ENCODE measurements around the gene DNAI4. TPM values are rescaled to one million over a fixed set of nuclear protein-coding genes. Genes with fewer than 3 reads are reported as not detected.

The DNAI4 gene
- total and polyA plus RNA-seq, 2 donors (not counting 3 experiments of a cell fraction or from before 2014, with no cell fraction given), result 0.51 to 3.3 TPM

DNA sequence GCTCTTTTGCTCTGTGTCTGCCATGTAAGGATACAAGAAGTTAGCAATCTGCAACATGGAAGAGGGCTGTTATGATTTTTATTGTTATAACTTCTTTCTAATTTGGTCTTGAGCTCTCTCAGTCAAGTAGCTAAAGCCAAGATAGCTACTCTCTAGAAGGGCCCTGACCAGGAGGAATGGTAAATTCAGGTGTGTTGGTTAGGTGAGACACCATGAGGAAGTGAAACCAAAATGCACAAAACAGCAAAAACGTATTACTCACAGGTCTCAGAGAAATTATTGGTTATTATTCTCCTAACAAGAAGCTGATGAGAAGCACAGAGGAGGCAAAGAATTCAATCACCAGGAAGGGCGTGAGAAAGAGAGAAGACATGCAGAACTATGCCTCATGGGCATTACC is 71.8 kb downstream of the DNAI4 start:
- H2AFZ ChIP-seq (ENCODE audit: low read depth, low read length), result no peak overlapping the region
- dilution Hi-C loops (cut with MboI; ENCODE audit: extremely low pct_ligation_motif_present, low sequenced_read_pairs), result no loop called here

GRCh38 chr1:66850989-66851388 is 73.7 kb downstream of the DNAI4 start:
- H3K79me2 ChIP-seq (ENCODE audit: control insufficient read depth, insufficient read depth, low read length), result no peaks in the 10 kb centered on the region
- no peak overlapping the region for H3K9ac ChIP-seq (replicated peaks; ENCODE audit: extremely low read depth, insufficient read depth, low read length)
- no peak for TF ChIP-seq EZH2 (IDR thresholded peaks at IDR 0.05; ENCODE audit: borderline replicate concordance, low read depth, low read length, severe bottlenecking)
- H3K9me3 ChIP-seq (replicated peaks; ENCODE audit: control insufficient read depth, insufficient read depth, low read length), result no peaks in the 10 kb centered on the region
- H3K9me1 ChIP-seq (replicated peaks; ENCODE audit: control insufficient read depth, extremely low read depth, insufficient read depth, low read length), result no peaks in the 10 kb centered on the region
- DNase-seq (ENCODE audit: low read depth, low spot score), result no peak
- intact Hi-C loops (cut with micrococcal nuclease), result no loop called here
- BruUV-seq (replicated peaks), result no TSS peak
- no peak for FAIRE-seq
- no peak overlapping the region for H3K4me3 ChIP-seq (replicated peaks in 1 of 3; ENCODE audit: insufficient read depth in 1 of 3, low read depth in 1 of 3, low read length in 3 of 3)
- no peaks in the 10 kb centered on the region for H3K27me3 ChIP-seq (ENCODE audit: control insufficient read depth in 2 of 2, insufficient read depth in 2 of 2, low read length in 2 of 2)
- no peaks in the 10 kb centered on the region for H3K4me1 ChIP-seq (ENCODE audit: control insufficient read depth, extremely low read depth, insufficient read depth, low read length)
- H2AFZ ChIP-seq (ENCODE audit: low read depth, low read length), result no peak overlapping the region
- ChIA-PET POLR2A (no interaction called here), CTCF (interaction anchor here (0.6 kb wide), 1 partner anchor 798 kb away, joined by 3 read pairs; no protein-coding TSS in a partner anchor)
- no peaks in the 10 kb centered on the region for H3K36me3 ChIP-seq (ENCODE audit: control insufficient read depth in 2 of 2, extremely low read depth in 1 of 2, insufficient read depth in 2 of 2, low read length in 2 of 2)
- no peak overlapping the region for H3K27ac ChIP-seq (ENCODE audit: insufficient read depth, low read depth, low read length)
- H4K20me1 ChIP-seq (replicated peaks; ENCODE audit: control insufficient read depth, extremely low read depth, insufficient read depth, low read length), result no peaks in the 10 kb centered on the region
- H3K4me2 ChIP-seq (ENCODE audit: insufficient read depth, low read length), result no peak overlapping the region
- dilution Hi-C loops (cut with MboI; ENCODE audit: extremely low pct_ligation_motif_present, low sequenced_read_pairs), result no loop called here

More for the DNA sequence above, 71.8 kb downstream of the DNAI4 start:
- Histone ChIP-seq H3K9ac (replicated peaks; ENCODE audit: extremely low read depth, insufficient read depth, low read length) (no peak overlapping the region), H3K4me2 (ENCODE audit: insufficient read depth, low read length) (no peak overlapping the region), H3K27me3 (ENCODE audit: control insufficient read depth in 2 of 2, insufficient read depth in 2 of 2, low read length in 2 of 2) (no peaks in the 10 kb centered on the region), H3K27ac (ENCODE audit: insufficient read depth, low read depth, low read length) (no peak overlapping the region), H3K9me1 (replicated peaks; ENCODE audit: control insufficient read depth, extremely low read depth, insufficient read depth, low read length) (no peaks in the 10 kb centered on the region), H3K36me3 (ENCODE audit: control insufficient read depth in 2 of 2, extremely low read depth in 1 of 2, insufficient read depth in 2 of 2, low read length in 2 of 2) (no peaks in the 10 kb centered on the region), H3K79me2 (ENCODE audit: control insufficient read depth, insufficient read depth, low read length) (no peaks in the 10 kb centered on the region), H3K9me3 (replicated peaks; ENCODE audit: control insufficient read depth, insufficient read depth, low read length) (no peaks in the 10 kb centered on the region), H4K20me1 (replicated peaks; ENCODE audit: control insufficient read depth, extremely low read depth, insufficient read depth, low read length) (no peaks in the 10 kb centered on the region), H3K4me1 (ENCODE audit: control insufficient read depth, extremely low read depth, insufficient read depth, low read length) (no peaks in the 10 kb centered on the region), H3K4me3 (replicated peaks in 1 of 3; ENCODE audit: insufficient read depth in 1 of 3, low read depth in 1 of 3, low read length in 3 of 3) (no peak overlapping the region)
- intact Hi-C loops (cut with micrococcal nuclease), result no loop called here
- BruUV-seq (replicated peaks), result no TSS peak
- no peak for FAIRE-seq
- no peak for DNase-seq (ENCODE audit: low read depth, low spot score)
- ChIA-PET CTCF (interaction anchor here (1.1 to 1.4 kb wide), 2 partner anchors 10 to 15 kb away, joined by 3 to 4 read pairs; no protein-coding TSS in a partner anchor), POLR2A (no interaction called here)
- TF ChIP-seq FOS (IDR thresholded peaks at IDR 0.05; ENCODE audit: borderline replicate concordance, insufficient read depth, low read length) (no peak), POLR2A (IDR thresholded peaks at IDR 0.05; ENCODE audit: low read depth, low read length) (no peak)
- TF ChIP-seq, protein P1, sequence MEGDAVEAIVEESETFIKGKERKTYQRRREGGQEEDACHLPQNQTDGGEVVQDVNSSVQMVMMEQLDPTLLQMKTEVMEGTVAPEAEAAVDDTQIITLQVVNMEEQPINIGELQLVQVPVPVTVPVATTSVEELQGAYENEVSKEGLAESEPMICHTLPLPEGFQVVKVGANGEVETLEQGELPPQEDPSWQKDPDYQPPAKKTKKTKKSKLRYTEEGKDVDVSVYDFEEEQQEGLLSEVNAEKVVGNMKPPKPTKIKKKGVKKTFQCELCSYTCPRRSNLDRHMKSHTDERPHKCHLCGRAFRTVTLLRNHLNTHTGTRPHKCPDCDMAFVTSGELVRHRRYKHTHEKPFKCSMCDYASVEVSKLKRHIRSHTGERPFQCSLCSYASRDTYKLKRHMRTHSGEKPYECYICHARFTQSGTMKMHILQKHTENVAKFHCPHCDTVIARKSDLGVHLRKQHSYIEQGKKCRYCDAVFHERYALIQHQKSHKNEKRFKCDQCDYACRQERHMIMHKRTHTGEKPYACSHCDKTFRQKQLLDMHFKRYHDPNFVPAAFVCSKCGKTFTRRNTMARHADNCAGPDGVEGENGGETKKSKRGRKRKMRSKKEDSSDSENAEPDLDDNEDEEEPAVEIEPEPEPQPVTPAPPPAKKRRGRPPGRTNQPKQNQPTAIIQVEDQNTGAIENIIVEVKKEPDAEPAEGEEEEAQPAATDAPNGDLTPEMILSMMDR (IDR thresholded peaks at IDR 0.05; ENCODE audit: extremely low read depth in 1 of 2, insufficient read depth in 1 of 2, low read depth in 1 of 2, low read length in 2 of 2), result no peak

Data from endothelial cell of umbilical vein (primary cell).